ENCODE data around the gene A3GALT2. TPM values are rescaled to one million over a fixed set of nuclear protein-coding genes. Genes with fewer than 3 reads are reported as not detected.

The A3GALT2 gene
- total and polyA plus RNA-seq, 2 experiments from 2014 or later = not detected

DNA sequence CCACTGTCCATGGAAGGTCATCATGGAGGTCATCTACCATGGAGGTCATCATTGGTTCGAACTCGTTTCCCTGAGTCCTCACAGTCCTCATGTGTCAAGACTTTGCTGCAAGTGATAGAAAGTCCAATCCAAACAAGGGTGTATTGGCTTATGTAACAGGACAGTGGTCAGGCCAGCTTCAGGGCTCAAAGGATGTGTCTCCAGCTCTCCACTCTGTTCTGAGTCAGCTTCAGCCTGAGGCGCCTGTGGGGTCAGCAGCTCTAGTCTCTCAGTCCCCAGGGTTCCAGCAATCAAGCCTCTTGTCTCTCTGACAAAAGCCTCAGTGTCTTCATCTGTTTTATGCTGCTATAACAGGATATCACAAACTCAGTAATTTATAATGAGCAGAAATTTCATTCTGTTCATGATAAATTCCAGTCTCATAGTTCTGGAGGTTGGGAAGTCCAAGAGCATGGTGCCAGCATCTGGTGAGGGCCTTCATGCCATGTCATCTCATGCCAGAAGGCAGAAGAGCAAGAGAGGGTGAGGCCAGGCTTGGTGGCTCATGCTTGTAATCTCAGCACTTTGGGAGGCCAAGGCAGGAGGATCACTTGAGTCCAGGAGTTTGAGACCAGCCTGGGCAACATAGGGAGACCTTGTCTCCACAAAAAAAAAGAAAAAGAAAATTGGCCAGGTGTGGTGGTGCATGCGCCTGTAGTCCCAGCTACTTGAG, 19.5 kb downstream of the A3GALT2 start:
- Histone ChIP-seq H3K27me3 (replicated peaks; ENCODE audit: insufficient read depth) (no peaks in the 10 kb centered on the region), H3K9me3 (ENCODE audit: low read depth) (no peaks in the 10 kb centered on the region), H3K4me1 (ENCODE audit: insufficient read depth) (peaks cover 12% of the 10 kb centered on the region), H3K9ac (no peak overlapping the region), H3K36me3 (ENCODE audit: low read depth) (no peaks in the 10 kb centered on the region), H3K4me2 (ENCODE audit: unreplicated experiment) (peak overlapping the region; percentile 41), H2AFZ (no peak overlapping the region), H3F3A (ENCODE audit: insufficient read depth) (no peaks in the 10 kb centered on the region), H3K79me2 (ENCODE audit: insufficient read depth) (no peaks in the 10 kb centered on the region), H3K27ac (no peak overlapping the region), H4K20me1 (ENCODE audit: insufficient read depth) (no peaks in the 10 kb centered on the region), H3K9me2 (ENCODE audit: insufficient read depth) (no peaks in the 10 kb centered on the region), H3K4me3 (no peak overlapping the region)
- TF ChIP-seq EZH2 (IDR thresholded peaks at IDR 0.05; ENCODE audit: insufficient read depth, poor library complexity, severe bottlenecking) (no peak), EZH2phosphoT487 (IDR thresholded peaks at IDR 0.05; ENCODE audit: insufficient read depth, low read depth) (no peak)
- in situ Hi-C loops (cut with MboI) = no loop called here
- 86 to 96% methylated on average over 4 of the region's 4 CpGs for WGBS, 2 experiments (ENCODE audit: low coverage in 1 of 2, low lambda C conversion rate in 2 of 2, missing lambda C conversion rate in 2 of 2)
- peak; percentile 41 for DNase-seq

DNA sequence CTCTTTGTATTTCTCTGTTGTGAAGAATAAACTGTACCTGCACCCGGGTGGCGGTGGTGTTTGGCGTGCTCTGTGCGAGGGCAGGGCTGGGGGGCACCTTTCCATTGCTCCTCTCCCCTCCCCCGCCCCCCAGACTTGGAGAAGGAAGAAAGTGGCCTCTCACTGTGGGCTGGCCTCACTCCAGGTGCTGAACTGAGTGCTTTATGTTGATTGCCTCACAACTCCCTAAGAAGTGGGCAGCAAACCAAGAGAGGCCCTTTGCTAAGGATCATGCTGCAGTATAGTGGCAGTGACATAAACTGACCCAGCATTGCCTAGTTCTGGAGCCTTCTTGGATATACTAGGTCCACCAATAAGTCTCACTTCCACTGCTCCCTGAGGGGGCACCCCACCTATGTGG, 20.2 kb downstream of the A3GALT2 start:
- Histone ChIP-seq H3K4me2 (ENCODE audit: unreplicated experiment) (peak overlapping the region; percentile 41), H3K36me3 (ENCODE audit: low read depth) (no peaks in the 10 kb centered on the region), H3K4me3 (no peak overlapping the region), H3K9me2 (ENCODE audit: insufficient read depth) (no peaks in the 10 kb centered on the region), H3K27me3 (replicated peaks; ENCODE audit: insufficient read depth) (no peaks in the 10 kb centered on the region), H3F3A (ENCODE audit: insufficient read depth) (no peaks in the 10 kb centered on the region), H3K4me1 (ENCODE audit: insufficient read depth) (peaks cover 12% of the 10 kb centered on the region), H3K27ac (no peak overlapping the region), H3K79me2 (ENCODE audit: insufficient read depth) (no peaks in the 10 kb centered on the region), H4K20me1 (ENCODE audit: insufficient read depth) (no peaks in the 10 kb centered on the region), H2AFZ (no peak overlapping the region), H3K9me3 (ENCODE audit: low read depth) (no peaks in the 10 kb centered on the region), H3K9ac (no peak overlapping the region)
- in situ Hi-C loops (cut with MboI) = no loop called here
- TF ChIP-seq EZH2phosphoT487 (IDR thresholded peaks at IDR 0.05; ENCODE audit: insufficient read depth, low read depth) (no peak), EZH2 (IDR thresholded peaks at IDR 0.05; ENCODE audit: insufficient read depth, poor library complexity, severe bottlenecking) (no peak)
- 94 to 98% methylated on average over 5 of the region's 5 CpGs for WGBS, 2 experiments (ENCODE audit: low coverage in 1 of 2, low lambda C conversion rate in 2 of 2, missing lambda C conversion rate in 2 of 2)
- peak; percentile 88 for DNase-seq

DNA sequence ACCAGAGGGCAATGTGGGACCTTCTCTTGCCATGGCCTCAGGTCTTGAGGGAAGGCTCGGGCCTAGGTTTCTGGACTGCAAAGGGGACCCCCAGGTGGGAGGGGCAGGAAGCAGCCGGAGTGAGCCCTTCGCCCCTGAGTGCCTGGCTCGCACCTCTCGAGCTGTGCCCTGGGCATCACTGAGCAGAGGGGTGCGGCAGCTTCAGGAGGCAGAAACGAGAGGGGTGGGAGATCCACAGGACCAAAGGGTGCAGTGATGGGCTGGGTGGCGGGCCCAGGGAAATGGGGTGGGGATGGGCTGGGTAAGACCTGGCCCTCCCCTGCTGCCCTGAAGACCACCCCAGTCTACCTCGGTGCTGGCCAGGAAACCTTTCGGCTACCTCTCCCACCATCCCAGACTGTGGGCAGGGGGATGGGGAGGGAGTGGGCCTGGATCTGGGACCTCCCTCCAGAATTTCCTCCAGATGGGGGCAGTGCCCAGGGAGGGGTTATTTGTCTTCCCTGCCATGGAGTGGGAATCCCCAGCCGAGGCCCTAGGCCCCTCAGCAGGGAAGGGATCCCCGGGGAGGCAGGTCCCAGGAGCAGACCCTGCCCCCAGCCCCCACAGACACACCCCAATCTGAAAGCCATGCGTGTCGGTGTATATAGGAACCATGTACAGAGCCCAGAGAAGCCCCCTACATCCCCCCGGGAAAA, 21.3 kb downstream of the A3GALT2 start:
- Histone ChIP-seq H2AFZ (no peak overlapping the region), H3F3A (ENCODE audit: insufficient read depth) (no peaks in the 10 kb centered on the region), H3K27me3 (replicated peaks; ENCODE audit: insufficient read depth) (no peaks in the 10 kb centered on the region), H3K27ac (no peak overlapping the region), H3K4me1 (ENCODE audit: insufficient read depth) (peaks cover 12% of the 10 kb centered on the region), H4K20me1 (ENCODE audit: insufficient read depth) (no peaks in the 10 kb centered on the region), H3K36me3 (ENCODE audit: low read depth) (no peaks in the 10 kb centered on the region), H3K4me3 (no peak overlapping the region), H3K79me2 (ENCODE audit: insufficient read depth) (no peaks in the 10 kb centered on the region), H3K4me2 (ENCODE audit: unreplicated experiment) (no peak overlapping the region), H3K9me2 (ENCODE audit: insufficient read depth) (no peaks in the 10 kb centered on the region), H3K9me3 (ENCODE audit: low read depth) (no peaks in the 10 kb centered on the region), H3K9ac (no peak overlapping the region)
- no peak for TF ChIP-seq EZH2 (IDR thresholded peaks at IDR 0.05; ENCODE audit: insufficient read depth, poor library complexity, severe bottlenecking)
- TF ChIP-seq EZH2phosphoT487 (IDR thresholded peaks at IDR 0.05; ENCODE audit: insufficient read depth, low read depth) = no peak
- WGBS, 2 experiments (ENCODE audit: low coverage in 1 of 2, low lambda C conversion rate in 2 of 2, missing lambda C conversion rate in 2 of 2) = 86 to 91% methylated on average over 13 to 15 of the region's 15 CpGs
- no peak for DNase-seq
- in situ Hi-C loops (cut with MboI) = loop anchor here (5.0 to 25.0 kb wide), 2 partner anchors 68 to 163 kb away; partner anchors contain the start of gene ZSCAN20

DNA sequence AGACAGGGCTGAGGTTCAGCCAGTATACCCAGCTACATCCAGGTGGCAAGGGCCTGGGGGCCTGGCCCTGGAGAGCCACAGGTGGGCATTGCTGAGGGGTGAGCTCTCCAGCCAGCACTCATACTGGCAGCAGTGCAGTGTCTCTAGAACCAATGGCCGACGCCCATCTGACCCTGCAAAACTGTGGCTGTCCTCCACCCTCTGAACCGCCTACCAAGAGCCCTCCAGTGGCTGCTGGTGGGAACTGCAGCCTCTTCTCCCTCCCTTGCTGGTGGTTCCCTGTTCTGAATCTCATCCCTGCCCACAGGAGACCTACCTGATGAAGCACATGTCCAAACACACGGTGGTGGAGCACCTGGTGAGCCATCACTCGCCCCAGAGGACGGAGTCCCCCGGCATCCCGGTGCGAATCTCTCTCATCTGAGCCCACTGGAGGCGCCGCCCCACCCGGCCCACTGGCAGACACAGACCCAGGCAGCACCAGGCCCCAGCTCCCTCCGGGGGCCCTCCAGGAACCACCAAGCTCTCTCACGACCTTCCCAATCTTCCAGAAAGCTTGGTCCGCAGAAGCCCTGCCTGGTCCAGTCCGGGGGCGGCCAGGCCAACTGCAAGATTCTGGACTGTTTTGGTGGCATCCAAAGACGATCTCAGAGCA, 22.1 kb downstream of the A3GALT2 start:
- Histone ChIP-seq H3F3A (ENCODE audit: insufficient read depth) (no peaks in the 10 kb centered on the region), H3K36me3 (ENCODE audit: low read depth) (no peaks in the 10 kb centered on the region), H3K4me1 (ENCODE audit: insufficient read depth) (peaks cover 12% of the 10 kb centered on the region), H3K9me3 (ENCODE audit: low read depth) (no peaks in the 10 kb centered on the region), H3K27ac (no peak overlapping the region), H3K9me2 (ENCODE audit: insufficient read depth) (no peaks in the 10 kb centered on the region), H3K79me2 (ENCODE audit: insufficient read depth) (no peaks in the 10 kb centered on the region), H3K4me3 (no peak overlapping the region), H3K4me2 (ENCODE audit: unreplicated experiment) (no peak overlapping the region), H4K20me1 (ENCODE audit: insufficient read depth) (no peaks in the 10 kb centered on the region), H3K9ac (no peak overlapping the region), H2AFZ (no peak overlapping the region), H3K27me3 (replicated peaks; ENCODE audit: insufficient read depth) (no peaks in the 10 kb centered on the region)
- peak; percentile 75 for DNase-seq
- TF ChIP-seq EZH2phosphoT487 (IDR thresholded peaks at IDR 0.05; ENCODE audit: insufficient read depth, low read depth) (no peak), EZH2 (IDR thresholded peaks at IDR 0.05; ENCODE audit: insufficient read depth, poor library complexity, severe bottlenecking) (no peak)
- in situ Hi-C loops (cut with MboI) = loop anchor here (5.0 to 25.0 kb wide), 2 partner anchors 69 to 164 kb away; partner anchors contain the start of gene ZSCAN20
- WGBS, 2 experiments (ENCODE audit: low coverage in 1 of 2, low lambda C conversion rate in 2 of 2, missing lambda C conversion rate in 2 of 2) = 61 to 63% methylated on average over 18 of the region's 18 CpGs
